GM23248 (cell line): ENCODE results near the gene MOB1A. TPM values are rescaled to one million over a fixed set of nuclear protein-coding genes. Genes with fewer than 3 reads are reported as not detected.

Experiments used
- DNase-seq: peaks from one replicate; pipeline ENCODE4 v3.0.0-alpha.2; 2015
- H2AFZ ChIP-seq: fragments of 200-600 bp; sonication (generic); 2 replicates; pipeline ENCODE4 v1.6.1; 2016; ENCODE audit warnings: antibody characterized with exemption
- H3F3A ChIP-seq: fragments of 200-600 bp; sonication (generic); 2 replicates; pipeline ENCODE4 v1.6.1; 2016; ENCODE audit warnings: mild to moderate bottlenecking, antibody characterized with exemption, mixed run types; ENCODE audit not compliant: insufficient read depth
- H3K27ac ChIP-seq: fragments of 200-600 bp; sonication (generic); 2 replicates; pipeline ENCODE4 v1.5.1; 2016; ENCODE audit warnings: mild to moderate bottlenecking
- H3K27me3 ChIP-seq: fragments of 200-600 bp; sonication (generic); replicated peaks from 2 replicates; pipeline ENCODE4 v1.6.1; 2016; ENCODE audit warnings: mild to moderate bottlenecking; ENCODE audit not compliant: insufficient read depth
- H3K36me3 ChIP-seq: fragments of 200-600 bp; sonication (generic); 2 replicates; pipeline ENCODE4 v1.6.1; 2016; ENCODE audit warnings: low read depth, mild to moderate bottlenecking
- H3K4me1 ChIP-seq: fragments of 200-600 bp; sonication (generic); 2 replicates; pipeline ENCODE4 v1.6.1; 2016; ENCODE audit warnings: mild to moderate bottlenecking; ENCODE audit not compliant: insufficient read depth
- H3K4me2 ChIP-seq: fragments of 200-600 bp; sonication (generic); one replicate; pipeline ENCODE4 v1.6.1; 2016; ENCODE audit warnings: mild to moderate bottlenecking; ENCODE audit not compliant: unreplicated experiment
- H3K4me3 ChIP-seq: fragments of 200-600 bp; sonication (generic); 2 replicates; pipeline ENCODE4 v1.5.1; 2016; ENCODE audit warnings: mild to moderate bottlenecking
- H3K79me2 ChIP-seq: fragments of 200-600 bp; sonication (generic); 2 replicates; pipeline ENCODE4 v1.6.1; 2016; ENCODE audit warnings: mild to moderate bottlenecking; ENCODE audit not compliant: insufficient read depth
- H3K9ac ChIP-seq: fragments of 200-600 bp; sonication (generic); 2 replicates; pipeline ENCODE4 v1.6.1; 2016; ENCODE audit warnings: mild to moderate bottlenecking
- H3K9me2 ChIP-seq: fragments of 200-600 bp; sonication (generic); 2 replicates; pipeline ENCODE4 v1.6.1; 2016; ENCODE audit warnings: mixed run types, mild to moderate bottlenecking, moderate library complexity; ENCODE audit not compliant: insufficient read depth
- H3K9me3 ChIP-seq: fragments of 200-600 bp; sonication (generic); one replicate; pipeline ENCODE4 v1.6.1; 2017; ENCODE audit warnings: low read depth
- H4K20me1 ChIP-seq: fragments of 200-600 bp; sonication (generic); 2 replicates; pipeline ENCODE4 v1.6.0; 2016; ENCODE audit not compliant: insufficient read depth
- EZH2 ChIP-seq: fragments of 200-600 bp; sonication (generic); IDR thresholded peaks from 2 replicates; pipeline ENCODE4 v1.6.1; 2018; ENCODE audit warnings: antibody characterized with exemption, mild to moderate bottlenecking; ENCODE audit not compliant: insufficient read depth, poor library complexity, severe bottlenecking
- EZH2phosphoT487 ChIP-seq: fragments of 200-600 bp; sonication (generic); IDR thresholded peaks from 2 replicates; pipeline ENCODE4 v1.6.1; 2018; ENCODE audit warnings: antibody characterized with exemption, moderate library complexity, mild to moderate bottlenecking, low read depth; ENCODE audit not compliant: insufficient read depth
- WGBS, 2 experiments: methylation state at CpG; one replicate each; pipeline ENCODE4 v1.1.6; 2015 to 2017; ENCODE audit warnings: low lambda C conversion rate in 2 of 2, low coverage in 1 of 2; ENCODE audit errors: missing lambda C conversion rate in 2 of 2; 5-methylcytosine and 5-hydroxymethylcytosine counted together
- in situ Hi-C: fragments of 300-500 bp; cut with MboI; formaldehyde crosslinking; loops from 2 replicates; pipeline ENCODE4 v1.15.0; 2020
- polyA plus RNA-seq: library from polyadenylated mRNA; unstranded; fragments of >200 nt; fragmentation: Nextera tagmentation; extraction: Ambion mirVana; gene quantifications from 2 replicates; pipeline ENCODE4 v1.2.1, GENCODE V29; 2016
- total RNA-seq: library from RNA; depleted of rRNA; stranded (reverse); fragments of >200 nt; shearing (Covaris generic); gene quantifications from 2 replicates; pipeline ENCODE4 v1.2.3, GENCODE V29; 2014

Gene MOB1A
- total and polyA plus RNA-seq, 2 experiments from 2014 or later = 92.2 to 120 TPM

GRCh38 chr2:74148457-74149246, 30.0 kb downstream of the MOB1A start:
- Histone ChIP-seq H3K4me1 (peaks cover 7% of the 10 kb centered on the region), H3K4me2 (peak overlapping the region; percentile 96), H3K9me3 (no peaks in the 10 kb centered on the region), H2AFZ (peak overlapping the region; percentile 97), H3K27ac (peak overlapping the region; percentile 35; the same call in 1 of the 2 replicates), H3K36me3 (peaks cover 13% of the 10 kb centered on the region), H3K79me2 (peaks cover 18% of the 10 kb centered on the region), H3K4me3 (peak overlapping the region; percentile 88), H3K9ac (peak overlapping the region; percentile 80), H3K27me3 (no peaks in the 10 kb centered on the region), H3F3A (peaks cover 53% of the 10 kb centered on the region), H4K20me1 (no peaks in the 10 kb centered on the region), H3K9me2 (no peaks in the 10 kb centered on the region)
- 33 to 39% methylated on average over 16 of the region's 16 CpGs for WGBS, 2 experiments
- in situ Hi-C loops = no loop called here
- DNase-seq = peak; percentile 23
- TF ChIP-seq EZH2 (no peak), EZH2phosphoT487 (no peak)

- Histone ChIP-seq H3K27me3 (no peaks in the 10 kb centered on the region), H3K36me3 (peaks cover 7% of the 10 kb centered on the region), H3K27ac (peak within 1 kb of the TSS; percentile 35), H3F3A (peaks cover 46% of the 10 kb centered on the region), H3K4me2 (peak within 1 kb of the TSS; percentile 96), H3K9ac (peak within 1 kb of the TSS; percentile 80), H3K79me2 (peaks cover 18% of the 10 kb centered on the region), H4K20me1 (no peaks in the 10 kb centered on the region), H3K9me2 (no peaks in the 10 kb centered on the region), H3K4me3 (peak within 1 kb of the TSS; percentile 88), H3K9me3 (no peaks in the 10 kb centered on the region), H3K4me1 (peaks cover 7% of the 10 kb centered on the region), H2AFZ (peak within 1 kb of the TSS; percentile 97)
- TF ChIP-seq EZH2phosphoT487 = no peak
- TF ChIP-seq EZH2 = no peak
- WGBS, 2 experiments = 2 to 3% methylated on average over 41 to 50 of the region's 67 CpGs
- in situ Hi-C loops = no loop called here
- peak; percentile 90 for DNase-seq
Observed at GRCh38 chr2:74147727-74148456, 30.8 kb downstream of the MOB1A start, which contains the start of gene BOLA3. Gene BOLA3, minus strand, starts transcription at chr2:74147912. Its CDS starts 38 bp downstream, at chr2:74147874.

DNA sequence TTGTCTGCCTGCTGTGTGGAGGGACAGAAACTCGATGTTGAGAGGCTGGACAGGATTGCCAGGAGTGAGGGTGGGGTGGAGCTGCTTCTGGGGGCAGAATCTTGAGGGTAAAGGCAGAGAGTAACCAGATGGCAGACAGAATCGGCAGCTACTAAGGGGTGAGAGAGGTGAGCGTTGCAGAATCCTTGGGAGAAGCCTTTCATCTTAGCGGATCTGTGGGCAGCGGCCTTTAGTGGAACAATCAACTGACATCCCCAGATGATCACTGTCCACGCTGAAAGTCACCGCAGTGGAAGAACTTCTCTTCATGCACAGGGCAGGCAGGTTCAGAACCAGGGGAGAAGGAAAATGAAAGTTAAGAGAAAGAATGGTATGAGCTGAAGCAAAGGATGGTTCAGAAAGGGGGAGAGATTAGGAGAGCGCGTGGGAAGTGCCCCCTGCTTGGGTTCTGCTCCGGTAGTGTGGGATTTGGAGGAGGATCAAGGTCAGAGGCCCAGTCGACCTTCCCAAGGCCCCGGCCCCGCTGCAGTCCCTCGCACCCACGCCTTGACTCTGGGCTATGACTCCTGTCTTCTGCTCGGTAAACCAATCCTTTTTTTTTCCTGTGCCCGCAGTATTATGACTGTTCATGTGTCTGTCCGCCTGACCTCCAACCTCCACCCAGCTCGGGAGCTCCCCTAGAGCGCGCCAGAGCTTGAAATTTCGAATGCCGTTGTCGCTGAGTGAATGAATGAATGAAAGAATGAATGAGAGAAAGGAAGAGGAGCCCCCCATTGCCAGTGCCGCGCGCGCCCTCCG, 31.6 kb downstream of the MOB1A start:
- DNase-seq = peak; percentile 80
- Histone ChIP-seq H3K9ac (peak overlapping the region; percentile 80), H3K9me3 (no peaks in the 10 kb centered on the region), H3K79me2 (peaks cover 18% of the 10 kb centered on the region), H4K20me1 (no peaks in the 10 kb centered on the region), H3K4me2 (peak overlapping the region; percentile 96), H3K4me1 (peaks cover 7% of the 10 kb centered on the region), H3F3A (peaks cover 38% of the 10 kb centered on the region), H3K36me3 (no peaks in the 10 kb centered on the region), H3K9me2 (no peaks in the 10 kb centered on the region), H2AFZ (peak overlapping the region; percentile 97), H3K27ac (peak overlapping the region; percentile 33), H3K27me3 (no peaks in the 10 kb centered on the region), H3K4me3 (peak overlapping the region; percentile 88)
- no peak for TF ChIP-seq EZH2phosphoT487
- no peak for TF ChIP-seq EZH2
- 2% methylated on average over 26 to 29 of the region's 29 CpGs for WGBS, 2 experiments
- in situ Hi-C loops = no loop called here

DNA sequence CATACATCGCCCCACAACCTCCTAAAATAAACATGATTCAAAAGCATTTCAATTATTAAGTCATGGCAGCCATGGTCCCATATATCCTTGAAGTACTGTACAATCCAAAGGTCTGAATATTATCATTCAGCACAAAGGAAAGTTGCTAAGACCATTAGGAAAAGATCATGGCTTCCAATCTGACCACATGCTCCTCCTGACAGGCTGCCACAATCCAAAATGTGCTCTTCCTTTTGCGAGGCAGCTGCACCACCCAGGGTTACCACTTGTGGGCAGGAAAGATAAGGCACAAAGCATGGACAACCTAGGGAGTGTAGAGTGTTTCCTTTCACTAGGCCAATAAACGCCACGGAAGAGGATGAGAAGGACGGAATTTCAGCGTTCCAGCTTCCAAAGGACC, 36.3 kb downstream of the MOB1A start:
- TF ChIP-seq EZH2 (no peak), EZH2phosphoT487 (no peak)
- Histone ChIP-seq H4K20me1 (no peaks in the 10 kb centered on the region), H3K36me3 (no peaks in the 10 kb centered on the region; the same call in 1 of the 2 replicates), H3K4me3 (no peak overlapping the region), H3K9me2 (no peaks in the 10 kb centered on the region), H3F3A (no peaks in the 10 kb centered on the region), H3K4me2 (no peak overlapping the region), H3K79me2 (peaks cover 18% of the 10 kb centered on the region), H3K4me1 (peaks cover 7% of the 10 kb centered on the region), H2AFZ (no peak overlapping the region), H3K9ac (no peak overlapping the region), H3K27ac (no peak overlapping the region), H3K9me3 (no peaks in the 10 kb centered on the region), H3K27me3 (no peaks in the 10 kb centered on the region)
- DNase-seq = peak; percentile 15
- in situ Hi-C loops = no loop called here
- WGBS, 2 experiments = 73% methylated on average over 6 of the region's 6 CpGs
